ENCODE measurements around the gene WBP1L.
"Not testable (repeated sequence)": the region's sequence is repeated elsewhere in the genome, so short reads cannot be mapped to it uniquely, and the experiment has no call there.

Gene WBP1L

GRCh38 chr10:102721954-102722353, 21.8 kb upstream of the WBP1L start:
- no peak for DNase-seq (ENCODE audit: low read depth, low spot score)

- DNase-seq (ENCODE audit: low read depth, low spot score): no peak
Observed at GRCh38 chr10:102723989-102724388, 19.8 kb upstream of the WBP1L start.

GRCh38 chr10:102726274-102726673, 17.5 kb upstream of the WBP1L start:
- DNase-seq (ENCODE audit: low read depth, low spot score): no peak

- no peak for DNase-seq (ENCODE audit: low read depth, low spot score)
Observed at GRCh38 chr10:102727037-102727818, 16.5 kb upstream of the WBP1L start.

GRCh38 chr10:102729029-102730026, 14.4 kb upstream of the WBP1L start:
- DNase-seq (ENCODE audit: low read depth, low spot score): peak; percentile 92

DNA sequence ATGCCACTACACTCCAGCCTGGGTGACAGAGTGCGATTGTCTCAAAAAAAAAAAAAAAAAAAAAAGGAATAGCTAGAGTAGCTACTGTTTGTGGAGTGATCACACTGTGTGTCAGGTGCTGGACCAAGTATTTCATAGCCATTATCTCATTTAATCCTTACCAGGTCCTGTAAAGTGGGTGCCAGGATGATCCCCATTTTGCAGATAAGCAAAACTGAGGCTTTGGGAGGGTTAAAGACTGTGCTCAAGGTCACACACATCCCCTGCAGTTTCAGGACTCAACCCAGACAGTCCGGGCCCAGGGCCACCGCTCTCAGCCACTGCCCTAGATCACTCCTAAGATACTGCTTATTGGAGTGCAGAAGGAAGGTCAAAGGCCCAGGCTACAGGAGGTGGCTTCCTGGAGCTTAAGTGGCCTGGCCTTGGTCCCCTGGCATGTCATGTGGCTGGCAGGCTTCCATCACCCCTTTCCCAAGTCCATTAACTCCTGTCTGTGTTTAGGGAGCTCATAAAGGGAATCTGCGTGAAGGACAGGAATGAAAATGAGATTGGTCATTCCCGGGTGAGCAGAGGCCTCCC, 12.4 kb upstream of the WBP1L start:
- no peak for DNase-seq (ENCODE audit: low read depth, low spot score)

DNA sequence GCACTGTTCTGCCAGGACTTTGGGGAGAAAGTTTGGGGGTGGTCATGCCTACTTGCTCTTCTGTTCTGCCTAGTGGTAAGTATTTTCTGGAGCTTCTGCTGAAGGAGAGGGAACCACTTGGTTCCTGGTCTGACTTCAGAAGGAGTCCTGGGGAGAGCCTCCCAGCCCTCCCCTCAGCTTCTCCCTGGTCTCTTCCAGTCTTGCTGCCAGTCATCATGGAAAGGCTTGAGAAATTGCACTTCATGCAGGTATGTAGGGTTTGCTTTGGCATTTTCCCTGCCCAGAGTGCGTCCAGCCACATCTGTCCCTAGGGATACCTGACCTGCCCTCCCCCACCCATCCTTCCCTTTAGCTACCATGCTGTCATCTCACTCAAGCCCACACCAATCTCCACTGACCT, 11.1 kb upstream of the WBP1L start:
- DNase-seq (ENCODE audit: low read depth, low spot score): no peak

GRCh38 chr10:102735065-102735562, 8.6 kb upstream of the WBP1L start:
- DNase-seq (ENCODE audit: low read depth, low spot score): no peak

GRCh38 chr10:102738692-102739121, 5.0 kb upstream of the WBP1L start:
- no peak for DNase-seq (ENCODE audit: low read depth, low spot score)

DNA sequence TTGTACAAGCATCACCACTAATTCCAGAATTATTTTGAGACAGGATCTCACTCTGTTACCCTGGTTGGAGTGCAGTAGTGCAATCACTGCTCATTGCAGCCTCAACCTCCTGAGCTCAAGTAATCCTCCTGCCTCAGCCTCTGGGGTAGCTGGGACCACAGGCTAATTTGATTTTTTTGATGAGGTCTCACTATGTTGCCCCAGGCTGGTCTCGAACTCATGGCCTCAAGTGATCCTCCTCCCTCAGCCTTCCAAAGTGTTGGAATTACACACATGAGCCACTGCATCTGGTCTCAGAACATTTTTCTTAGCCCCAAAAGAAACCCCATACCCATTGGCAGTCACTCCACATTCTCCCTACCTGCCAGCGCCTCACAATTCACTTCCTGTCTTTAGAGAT, 3.5 kb upstream of the WBP1L start:
- DNase-seq (ENCODE audit: low read depth, low spot score): no peak

DNA sequence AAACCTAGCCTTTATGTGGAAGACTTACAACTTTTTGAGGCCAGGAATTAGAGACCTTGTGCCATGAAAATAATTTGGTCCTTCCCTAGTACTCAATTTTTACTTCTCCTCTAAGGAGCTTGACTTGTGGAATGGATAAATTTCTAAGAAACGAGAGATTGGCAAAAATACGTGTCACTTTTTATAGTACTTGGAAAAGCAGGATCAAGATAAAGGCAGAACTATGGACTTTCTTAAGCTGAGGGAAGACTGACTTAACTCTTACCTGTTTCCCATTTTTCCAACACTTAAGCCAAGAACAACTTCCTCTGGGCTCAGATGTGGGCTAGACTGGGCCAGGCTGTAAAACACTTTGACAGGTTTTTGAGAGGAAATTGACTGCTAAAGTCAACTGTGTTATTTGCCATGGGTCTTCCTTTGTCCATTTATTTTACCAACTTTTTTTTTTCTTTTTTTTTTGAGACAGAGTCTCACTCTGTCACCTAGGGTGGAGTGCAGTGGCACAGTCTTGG, 2.0 kb upstream of the WBP1L start:
- DNase-seq (ENCODE audit: low read depth, low spot score): no peak

- not testable (repeated sequence) for DNase-seq (ENCODE audit: low read depth, low spot score)
Observed at GRCh38 chr10:102742313-102742712, 1.4 kb upstream of the WBP1L start.

DNA sequence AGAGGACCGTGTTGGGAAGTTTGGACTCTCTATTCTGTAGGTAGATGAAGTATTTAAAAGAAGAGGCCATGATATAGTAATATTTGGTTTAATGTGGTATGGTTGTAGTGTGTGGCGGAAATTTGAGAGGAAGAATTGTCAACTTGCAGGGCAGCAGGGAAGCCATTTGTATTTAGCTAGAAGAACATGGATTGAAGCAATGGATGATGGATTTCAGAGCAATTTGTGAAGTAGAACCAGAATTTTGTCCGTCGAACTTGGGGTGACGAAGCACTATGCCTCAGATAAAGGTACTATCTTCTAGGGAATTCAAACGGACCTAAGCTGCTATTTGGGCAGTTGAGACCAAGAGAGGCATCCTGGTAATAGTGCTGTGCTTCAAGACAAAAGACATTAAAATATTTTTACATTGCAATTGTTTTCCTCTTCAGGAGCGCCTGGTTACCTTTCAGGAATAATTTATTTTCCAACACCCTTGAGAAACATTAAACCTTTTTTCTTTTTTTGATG, 615 bp upstream of the WBP1L start:
- DNase-seq (ENCODE audit: low read depth, low spot score): no peak

GRCh38 chr10:102744374-102745051, 765 bp downstream of the WBP1L start:
- DNase-seq (ENCODE audit: low read depth, low spot score): peak; percentile 18

DNA sequence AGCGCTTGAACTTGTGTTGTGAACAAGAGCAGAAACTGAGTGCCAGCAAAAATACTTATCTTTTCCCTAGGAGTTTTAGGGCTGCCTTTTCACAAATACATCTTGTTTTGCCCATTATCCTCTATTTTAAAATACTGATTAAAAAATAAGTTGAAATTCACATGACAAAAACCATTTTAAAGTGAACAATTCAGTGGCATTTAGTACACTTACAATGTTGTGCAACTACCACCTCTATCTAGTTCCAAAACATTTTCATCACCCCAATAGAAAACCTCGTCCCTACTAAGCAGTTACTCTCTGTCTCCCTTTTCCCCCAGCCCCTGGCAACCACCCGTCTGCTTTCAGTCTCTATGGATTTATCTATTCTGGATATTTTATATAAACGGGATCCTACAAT, 1.4 kb downstream of the WBP1L start:
- no peak for DNase-seq (ENCODE audit: low read depth, low spot score)

- DNase-seq (ENCODE audit: low read depth, low spot score): no peak
Observed at GRCh38 chr10:102752266-102752930, 8.7 kb downstream of the WBP1L start.

- DNase-seq (ENCODE audit: low read depth, low spot score): peak; percentile 75
Observed at GRCh38 chr10:102752934-102753664, 9.4 kb downstream of the WBP1L start.

DNA sequence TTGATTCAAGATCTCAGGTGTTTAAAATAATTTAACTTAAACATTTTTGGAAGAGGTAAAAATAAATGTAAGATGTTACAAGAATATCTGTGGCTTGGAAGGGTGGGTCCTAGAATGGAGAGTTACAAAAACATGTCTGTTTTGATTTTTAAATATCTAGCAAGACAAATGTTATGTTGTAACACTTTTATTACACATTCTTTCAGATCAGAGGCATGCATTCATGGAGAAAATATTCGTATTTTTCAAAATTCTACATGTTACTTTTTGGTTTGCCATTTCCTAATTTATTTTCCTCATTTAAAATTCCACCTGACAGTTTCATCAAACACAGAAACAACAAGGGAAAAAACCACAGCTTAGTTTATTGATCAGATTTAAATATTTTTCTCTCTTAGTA, 10.0 kb downstream of the WBP1L start:
- no peak for DNase-seq (ENCODE audit: low read depth, low spot score)

GRCh38 chr10:102757323-102757722, 13.6 kb downstream of the WBP1L start:
- no peak for DNase-seq (ENCODE audit: low read depth, low spot score)
